IMR-90 (cell line): ENCODE measurements around the gene LCE2A. TPM values are rescaled to one million over a fixed set of nuclear protein-coding genes. Genes with fewer than 3 reads are reported as not detected.

Experiments used
- ATAC-seq: fragments of 200-7000 bp; cut with Tn5 transposase; 2 replicates; pipeline ENCODE4 v1.9.1; 2020; ENCODE audit warnings: low read depth, mild to moderate bottlenecking, moderate library complexity
- BruUV-seq: library from RNA; stranded (reverse); fragments of 400-500 nt; replicated peaks from 2 replicates; lab custom pipeline; 2021; lab: Mats Ljungman, UMichigan
- CTCF ChIA-PET: fragments of 300-600 bp; formaldehyde crosslinking; extraction: SDS; loops from one replicate; lab custom pipeline; 2021; ENCODE audit warnings: antibody characterized with exemption; lab: Yijun Ruan, JAX
- POLR2A ChIA-PET: fragments of 300-600 bp; sonication (Branson Sonifier 250); formaldehyde crosslinking; loops from one replicate; lab custom pipeline; 2022; ENCODE audit warnings: antibody characterized with exemption; ENCODE audit not compliant: unreplicated experiment; lab: Charles Lee
- DNase-seq: peaks from one replicate; pipeline ENCODE4 v3.0.0; 2013
- H2AFZ ChIP-seq: replicated peaks from 2 replicates; pipeline ENCODE3; 2013; ENCODE audit warnings: low read length, mild to moderate bottlenecking; ENCODE audit not compliant: poor library complexity
- H2AK5ac ChIP-seq: 2 replicates; pipeline ENCODE4 v1.6.1; 2013; ENCODE audit warnings: low read depth, low read length, inconsistent platforms
- H2AK9ac ChIP-seq: replicated peaks from 2 replicates; pipeline ENCODE3; 2013; ENCODE audit warnings: mild to moderate bottlenecking, low read depth, low read length, moderate library complexity; ENCODE audit not compliant: poor library complexity
- H2BK120ac ChIP-seq: 2 replicates; pipeline ENCODE4 v1.6.1; 2013; ENCODE audit warnings: low read depth, low read length, inconsistent platforms
- H2BK15ac ChIP-seq: 3 replicates; pipeline ENCODE4 v1.6.1; 2013; ENCODE audit warnings: low read depth, low read length, inconsistent platforms
- H2BK20ac ChIP-seq: 2 replicates; pipeline ENCODE4 v1.6.1; 2013; ENCODE audit warnings: low read depth, mild to moderate bottlenecking, inconsistent platforms, low read length, moderate library complexity
- H2BK5ac ChIP-seq: 2 replicates; pipeline ENCODE4 v1.6.1; 2013; ENCODE audit warnings: mild to moderate bottlenecking, low read depth, low read length, inconsistent platforms; ENCODE audit not compliant: poor library complexity, severe bottlenecking
- H3K14ac ChIP-seq: replicated peaks from 2 replicates; pipeline ENCODE4 v1.6.1; 2013; ENCODE audit warnings: low read depth, low read length, inconsistent platforms
- H3K18ac ChIP-seq: 2 replicates; pipeline ENCODE4 v1.6.1; 2013; ENCODE audit warnings: low read depth, low read length, control low read depth
- H3K23ac ChIP-seq: 2 replicates; pipeline ENCODE4 v1.6.1; 2013; ENCODE audit warnings: low read depth, low read length, inconsistent platforms
- H3K27ac ChIP-seq: 2 replicates; pipeline ENCODE4 v1.5.1; 2013; ENCODE audit warnings: mild to moderate bottlenecking, control low read depth, low read length; ENCODE audit not compliant: insufficient read depth
- H3K27me3 ChIP-seq: 2 replicates; pipeline ENCODE4 v1.6.1; 2013; ENCODE audit warnings: low read length; ENCODE audit not compliant: control insufficient read depth, insufficient read depth
- H3K36me3 ChIP-seq: 2 replicates; pipeline ENCODE4 v1.6.1; 2013; ENCODE audit warnings: low read length, mixed read lengths; ENCODE audit not compliant: control insufficient read depth, insufficient read depth
- H3K4ac ChIP-seq: 2 replicates; pipeline ENCODE4 v1.6.1; 2013; ENCODE audit warnings: low read depth, low read length, inconsistent platforms
- H3K4me1 ChIP-seq: 2 replicates; pipeline ENCODE4 v1.6.1; 2013; ENCODE audit warnings: low read length, mixed read lengths; ENCODE audit not compliant: control insufficient read depth, insufficient read depth
- H3K4me2 ChIP-seq: 2 replicates; pipeline ENCODE4 v1.6.1; 2013; ENCODE audit warnings: low read depth, mild to moderate bottlenecking, control low read depth, low read length, moderate library complexity
- H3K4me3 ChIP-seq: 2 replicates; pipeline ENCODE4 v1.5.1; 2013; ENCODE audit warnings: low read depth, mild to moderate bottlenecking, control low read depth, low read length, moderate library complexity; ENCODE audit not compliant: insufficient read depth
- H3K56ac ChIP-seq: 2 replicates; pipeline ENCODE4 v1.6.1; 2013; ENCODE audit warnings: low read length, inconsistent platforms; ENCODE audit not compliant: insufficient read depth; ENCODE audit errors: extremely low read depth
- H3K79me1 ChIP-seq, 2 experiments: 2 replicates each; pipeline ENCODE4 v1.6.1; 2013; ENCODE audit warnings: low read length in 2 of 2, inconsistent platforms in 1 of 2, low read depth in 1 of 2
- H3K9ac ChIP-seq: 2 replicates; pipeline ENCODE4 v1.6.1; 2013; ENCODE audit warnings: low read depth, low read length, control low read depth
- H3K9me1 ChIP-seq: 2 replicates; pipeline ENCODE4 v1.6.1; 2013; ENCODE audit warnings: low read length, inconsistent platforms; ENCODE audit not compliant: insufficient read depth
- H3K9me3 ChIP-seq: 2 replicates; pipeline ENCODE4 v1.6.1; 2013; ENCODE audit warnings: low read length; ENCODE audit not compliant: control insufficient read depth, insufficient read depth
- H4K20me1 ChIP-seq: 2 replicates; pipeline ENCODE4 v1.6.1; 2013; ENCODE audit warnings: low read length, inconsistent platforms; ENCODE audit not compliant: insufficient read depth
- H4K5ac ChIP-seq: 2 replicates; pipeline ENCODE4 v1.6.1; 2013; ENCODE audit warnings: mild to moderate bottlenecking, low read depth, low read length, control low read depth
- H4K8ac ChIP-seq, 2 experiments: 2 replicates each; pipeline ENCODE4 v1.6.1; 2013; ENCODE audit warnings: low read depth in 2 of 2, low read length in 2 of 2, control low read depth in 1 of 2, inconsistent platforms in 1 of 2
- H4K91ac ChIP-seq: 2 replicates; pipeline ENCODE4 v1.6.1; 2013; ENCODE audit warnings: low read depth, low read length, inconsistent platforms; ENCODE audit not compliant: insufficient read depth
- BHLHE40 ChIP-seq: fragments of 150-350 bp; IDR thresholded peaks from 2 replicates; pipeline ENCODE4 v1.6.1; 2016; ENCODE audit warnings: mild to moderate bottlenecking, low read depth, low read length
- CEBPB ChIP-seq: IDR thresholded peaks from 2 replicates; pipeline ENCODE4 v1.6.1; 2012; ENCODE audit warnings: low read depth, low read length, improper control_type of control experiment
- FOS ChIP-seq: fragments of 150-350 bp; IDR thresholded peaks from 2 replicates; pipeline ENCODE4 v1.6.1; 2016; ENCODE audit warnings: low read depth, low read length
- MAFK ChIP-seq: IDR thresholded peaks from 2 replicates; pipeline ENCODE4 v1.6.1; 2012; ENCODE audit warnings: low read depth, low read length, improper control_type of control experiment
- MAZ ChIP-seq: IDR thresholded peaks from 2 replicates; pipeline ENCODE4 v1.6.1; 2012; ENCODE audit warnings: low read depth, mild to moderate bottlenecking, low read length, improper control_type of control experiment, moderate library complexity, borderline replicate concordance
- MXI1 ChIP-seq: IDR thresholded peaks from 2 replicates; pipeline ENCODE4 v1.6.1; 2012; ENCODE audit warnings: low read depth, mild to moderate bottlenecking, low read length, moderate library complexity, borderline replicate concordance
- POLR2A ChIP-seq: IDR thresholded peaks from 2 replicates; pipeline ENCODE4 v1.6.1; 2012; ENCODE audit warnings: mild to moderate bottlenecking, low read depth, low read length
- RCOR1 ChIP-seq: IDR thresholded peaks from 2 replicates; pipeline ENCODE4 v1.6.1; 2012; ENCODE audit warnings: mild to moderate bottlenecking, low read length, improper control_type of control experiment; ENCODE audit not compliant: insufficient replicate concordance
- SMC3 ChIP-seq: fragments of 150-350 bp; IDR thresholded peaks from 2 replicates; pipeline ENCODE4 v1.6.1; 2016; ENCODE audit warnings: low read depth, mild to moderate bottlenecking, antibody characterized with exemption, low read length, moderate library complexity
- WGBS, 2 experiments: methylation state at CpG; one replicate each; pipeline versions ENCODE4 v1.1.5 to v1.1.7; 2013; ENCODE audit warnings: missing lambda C conversion rate in 2 of 2; ENCODE audit not compliant: insufficient read length in 1 of 2; ENCODE audit errors: extremely low coverage in 2 of 2; 5-methylcytosine and 5-hydroxymethylcytosine counted together
- dilution Hi-C: fragments of 300-500 bp; cut with HindIII; formaldehyde crosslinking; loops from one replicate; pipeline ENCODE4 v1.14.3; 2018; ENCODE audit warnings: low sequenced_read_pairs; ENCODE audit not compliant: unreplicated experiment
- in situ Hi-C: fragments of 300-500 bp; cut with MboI; formaldehyde crosslinking; loops from 3 replicates; pipeline ENCODE4 v1.14.3; 2019; ENCODE audit warnings: low sequenced_read_pairs, inconsistent platforms, mixed read lengths
- intact Hi-C: fragments of 100-400 bp; cut with micrococcal nuclease; formaldehyde crosslinking; loops from 2 replicates; pipeline ENCODE4 v1.10.0; 2022
- polyA plus RNA-seq, 3 experiments: library from polyadenylated mRNA; depleted of rRNA; stranded (reverse); fragments of >200 nt; gene quantifications; 2 replicates each; pipeline ENCODE4 v1.2.3, GENCODE V29; 2012; ENCODE audit warnings: low replicate concordance in 1 of 3
- total RNA-seq: library from RNA; depleted of rRNA; stranded (reverse); fragments of >200 nt; gene quantifications from 2 replicates; pipeline ENCODE4 v1.2.3, GENCODE V29; 2012
- TF ChIP-seq, protein P1 (sequence below): conservative IDR thresholded peaks from 2 replicates; pipeline ENCODE4 v1.5.1; 2012; ENCODE audit warnings: mild to moderate bottlenecking, low read depth, low read length, improper control_type of control experiment

Gene LCE2A
- total and polyA plus RNA-seq, 2 of the 4 experiments (the other 2 are of a cell fraction), result 0.50 TPM; not detected in 1

DNA sequence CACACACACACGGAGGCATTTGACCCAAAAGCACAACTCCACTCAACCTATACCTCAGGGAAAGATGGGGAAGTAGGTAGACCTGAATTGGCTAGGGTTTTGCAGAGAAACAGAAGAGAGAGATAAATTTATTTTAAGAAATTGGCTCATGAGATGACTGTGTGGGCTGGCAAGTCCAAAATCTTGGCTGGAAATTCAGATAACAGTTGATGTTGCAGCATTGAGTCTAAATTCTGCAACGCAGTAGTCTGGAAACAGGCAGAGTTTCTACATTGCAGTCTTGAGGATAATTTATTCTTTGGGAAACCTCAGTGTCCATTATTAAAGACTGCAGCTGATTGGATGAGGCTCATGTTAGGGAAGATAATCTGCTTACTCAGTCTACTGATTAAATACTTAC lies 16.5 kb upstream of the LCE2A start:
- Histone ChIP-seq H3K27me3 (peaks cover 1% of the 10 kb centered on the region; the same call in 1 of the 2 replicates), H4K20me1 (no peaks in the 10 kb centered on the region), H3K23ac (no peak overlapping the region), H3K79me1 (no peaks in the 10 kb centered on the region), H3K27ac (no peak overlapping the region), H2BK120ac (no peak overlapping the region), H4K8ac (no peak overlapping the region), H3K36me3 (no peaks in the 10 kb centered on the region), H3K4me3 (no peak overlapping the region), H2BK5ac (no peak overlapping the region), H3K14ac (no peak overlapping the region), H2AFZ (no peak overlapping the region), H3K4me1 (no peaks in the 10 kb centered on the region), H4K91ac (no peak overlapping the region), H2AK5ac (no peak overlapping the region), H3K4ac (no peak overlapping the region), H4K5ac (no peak overlapping the region), H3K4me2 (no peak overlapping the region), H2BK15ac (no peak overlapping the region), H3K9ac (no peak overlapping the region), H3K18ac (no peak overlapping the region), H3K9me3 (no peaks in the 10 kb centered on the region), H2AK9ac (no peak overlapping the region), H3K56ac (no peak overlapping the region), H3K9me1 (no peaks in the 10 kb centered on the region), H2BK20ac (no peak overlapping the region)
- ChIA-PET CTCF (no interaction called here), POLR2A (no interaction called here)
- WGBS, 2 experiments, result 20% methylated on average over 1 of the region's 2 CpGs; no CpG with 5 or more reads in 1 of the 2 experiments
- dilution Hi-C loops (no loop called here), intact Hi-C loops (no loop called here), in situ Hi-C loops (no loop called here)
- DNase-seq (no peak), ATAC-seq (no peak)
- no TSS peak for BruUV-seq
- TF ChIP-seq, protein P1, sequence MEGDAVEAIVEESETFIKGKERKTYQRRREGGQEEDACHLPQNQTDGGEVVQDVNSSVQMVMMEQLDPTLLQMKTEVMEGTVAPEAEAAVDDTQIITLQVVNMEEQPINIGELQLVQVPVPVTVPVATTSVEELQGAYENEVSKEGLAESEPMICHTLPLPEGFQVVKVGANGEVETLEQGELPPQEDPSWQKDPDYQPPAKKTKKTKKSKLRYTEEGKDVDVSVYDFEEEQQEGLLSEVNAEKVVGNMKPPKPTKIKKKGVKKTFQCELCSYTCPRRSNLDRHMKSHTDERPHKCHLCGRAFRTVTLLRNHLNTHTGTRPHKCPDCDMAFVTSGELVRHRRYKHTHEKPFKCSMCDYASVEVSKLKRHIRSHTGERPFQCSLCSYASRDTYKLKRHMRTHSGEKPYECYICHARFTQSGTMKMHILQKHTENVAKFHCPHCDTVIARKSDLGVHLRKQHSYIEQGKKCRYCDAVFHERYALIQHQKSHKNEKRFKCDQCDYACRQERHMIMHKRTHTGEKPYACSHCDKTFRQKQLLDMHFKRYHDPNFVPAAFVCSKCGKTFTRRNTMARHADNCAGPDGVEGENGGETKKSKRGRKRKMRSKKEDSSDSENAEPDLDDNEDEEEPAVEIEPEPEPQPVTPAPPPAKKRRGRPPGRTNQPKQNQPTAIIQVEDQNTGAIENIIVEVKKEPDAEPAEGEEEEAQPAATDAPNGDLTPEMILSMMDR, result no peak
- TF ChIP-seq CEBPB, result no peak
- no peak for TF ChIP-seq MAFK
- TF ChIP-seq MXI1, result no peak
- TF ChIP-seq POLR2A, result no peak
- no peak for TF ChIP-seq BHLHE40
- no peak for TF ChIP-seq RCOR1
- no peak for TF ChIP-seq SMC3
- TF ChIP-seq FOS, result no peak
- TF ChIP-seq MAZ, result no peak
